HG02610 (cell line): ENCODE measurements around the gene HEXB.
"Not testable (repeated sequence)": the region's sequence is repeated elsewhere in the genome, so short reads cannot be mapped to it uniquely, and the experiment has no call there.

Source experiments
- ATAC-seq: cut with Tn5 transposase; IDR thresholded peaks from one replicate; pipeline ENCODE4 v1.9.1; 2021; ENCODE audit warnings: mild to moderate bottlenecking, moderate library complexity; ENCODE audit not compliant: unreplicated experiment

The HEXB gene

GRCh38 chr5:74657165-74657564 lies 27.9 kb upstream of the HEXB start:
- no peak for ATAC-seq

GRCh38 chr5:74659172-74659571 lies 25.9 kb upstream of the HEXB start:
- no peak for ATAC-seq

GRCh38 chr5:74660140-74660539 lies 24.9 kb upstream of the HEXB start:
- no peak for ATAC-seq

GRCh38 chr5:74660873-74661272 lies 24.2 kb upstream of the HEXB start:
- ATAC-seq: no peak

GRCh38 chr5:74664551-74664950 lies 20.5 kb upstream of the HEXB start:
- ATAC-seq: no peak

- no peak for ATAC-seq
Observed at GRCh38 chr5:74665273-74665672, 19.8 kb upstream of the HEXB start.

GRCh38 chr5:74665816-74666215 lies 19.2 kb upstream of the HEXB start:
- ATAC-seq: no peak

GRCh38 chr5:74667396-74667795 lies 17.6 kb upstream of the HEXB start:
- no peak for ATAC-seq

GRCh38 chr5:74669821-74670220 lies 15.2 kb upstream of the HEXB start:
- ATAC-seq: no peak

- no peak for ATAC-seq
Observed at GRCh38 chr5:74670396-74671038, 14.5 kb upstream of the HEXB start.

GRCh38 chr5:74672215-74672877 lies 12.7 kb upstream of the HEXB start:
- no peak for ATAC-seq

GRCh38 chr5:74673011-74673790 lies 11.8 kb upstream of the HEXB start:
- ATAC-seq: no peak

GRCh38 chr5:74676466-74676865 lies 8.6 kb upstream of the HEXB start:
- not testable (repeated sequence) for ATAC-seq

- ATAC-seq: not testable (repeated sequence)
Observed at GRCh38 chr5:74678123-74678522, 6.9 kb upstream of the HEXB start.

- ATAC-seq: not testable (repeated sequence)
Observed at GRCh38 chr5:74679300-74679699, 5.7 kb upstream of the HEXB start.

GRCh38 chr5:74679966-74680365 lies 5.1 kb upstream of the HEXB start:
- no peak for ATAC-seq

GRCh38 chr5:74685979-74686631 lies 1.1 kb downstream of the HEXB start:
- peak; percentile 42 for ATAC-seq

GRCh38 chr5:74686962-74687751 lies 2.1 kb downstream of the HEXB start:
- ATAC-seq: no peak

GRCh38 chr5:74693191-74693590 lies 8.2 kb downstream of the HEXB start:
- ATAC-seq: no peak

- ATAC-seq: no peak
Observed at GRCh38 chr5:74717596-74717995, 32.6 kb downstream of the HEXB start.

- no peak for ATAC-seq
Observed at GRCh38 chr5:74722271-74722670, 37.2 kb downstream of the HEXB start.
